Endothelial cell of umbilical vein (primary cell): ENCODE measurements around the gene ZDHHC9. TPM values are rescaled to one million over a fixed set of nuclear protein-coding genes. Genes with fewer than 3 reads are reported as not detected.

Source experiments
- BruUV-seq: library from RNA; stranded (reverse); fragments of 400-500 nt; replicated peaks from 2 replicates; lab custom pipeline; 2021; lab: Mats Ljungman, UMichigan
- CTCF ChIA-PET: fragments of 300-600, 350-600 bp; sonication (Branson Sonifier 250); formaldehyde crosslinking; loops from one replicate; lab custom pipeline; 2021; ENCODE audit warnings: antibody characterized with exemption, inconsistent platforms; lab: Charles Lee
- POLR2A ChIA-PET: fragments of 300-600, 350-600 bp; sonication (Branson Sonifier 250); formaldehyde crosslinking; loops from one replicate; lab custom pipeline; 2021; ENCODE audit warnings: antibody characterized with exemption, inconsistent platforms; lab: Charles Lee
- DNase-seq: peaks from one replicate; pipeline ENCODE4 v3.0.0-alpha.2; 2011; ENCODE audit warnings: low read depth, low spot score
- FAIRE-seq: peaks from 2 replicates; lab custom pipeline; 2011; peaks lifted over from hg19 to GRCh38; lab: Jason Lieb, UNC
- H2AFZ ChIP-seq: 2 replicates; pipeline ENCODE4 v1.6.0; 2012; ENCODE audit warnings: low read depth, low read length, control low read depth, inconsistent platforms
- H3K27ac ChIP-seq: 2 replicates; pipeline ENCODE4 v1.5.1; 2011; ENCODE audit warnings: low read depth, mild to moderate bottlenecking, control low read depth, low read length, moderate library complexity; ENCODE audit not compliant: insufficient read depth
- H3K27me3 ChIP-seq, 2 experiments: 2 replicates each; pipeline versions ENCODE4 v1.6.0 to v1.6.1; 2011; ENCODE audit warnings: low read length in 2 of 2, mixed read lengths in 1 of 2; ENCODE audit not compliant: control insufficient read depth in 2 of 2, insufficient read depth in 2 of 2
- H3K36me3 ChIP-seq, 2 experiments: 2 replicates in 1 of 2; 3 replicates in 1 of 2; pipeline ENCODE4 v1.5.1; 2011; ENCODE audit warnings: low read length in 2 of 2, mild to moderate bottlenecking in 1 of 2, moderate library complexity in 1 of 2; ENCODE audit not compliant: control insufficient read depth in 2 of 2, insufficient read depth in 2 of 2; ENCODE audit errors: extremely low read depth in 1 of 2
- H3K4me1 ChIP-seq: 3 replicates; pipeline ENCODE4 v1.5.1; 2011; ENCODE audit warnings: mild to moderate bottlenecking, low read length; ENCODE audit not compliant: control insufficient read depth, insufficient read depth; ENCODE audit errors: extremely low read depth
- H3K4me2 ChIP-seq: 2 replicates; pipeline ENCODE4 v1.6.1; 2011; ENCODE audit warnings: low read length, control low read depth, mixed read lengths; ENCODE audit not compliant: insufficient read depth
- H3K4me3 ChIP-seq, 3 experiments: fragments of 200-600 bp in 1 of 3; sonication (generic), shearing (Covaris generic) in 1 of 3; replicated peaks in 1 of 3; 2 replicates each; pipeline ENCODE4 v1.5.1; 2011 to 2016; ENCODE audit warnings: control low read depth in 3 of 3, low read length in 3 of 3, mild to moderate bottlenecking in 2 of 3, inconsistent platforms in 1 of 3, low read depth in 1 of 3, moderate library complexity in 1 of 3; ENCODE audit not compliant: insufficient read depth in 1 of 3
- H3K79me2 ChIP-seq: 2 replicates; pipeline ENCODE4 v1.6.0; 2012; ENCODE audit warnings: low read length, inconsistent platforms; ENCODE audit not compliant: control insufficient read depth, insufficient read depth
- H3K9ac ChIP-seq: replicated peaks from 2 replicates; pipeline ENCODE3; 2011; ENCODE audit warnings: low read length, control low read depth; ENCODE audit not compliant: insufficient read depth; ENCODE audit errors: extremely low read depth
- H3K9me1 ChIP-seq: replicated peaks from 3 replicates; pipeline ENCODE4 v1.6.0; 2011; ENCODE audit warnings: mild to moderate bottlenecking, low read length; ENCODE audit not compliant: control insufficient read depth, insufficient read depth; ENCODE audit errors: extremely low read depth
- H3K9me3 ChIP-seq: replicated peaks from 2 replicates; pipeline ENCODE4 v1.5.1; 2012; ENCODE audit warnings: low read length, inconsistent platforms; ENCODE audit not compliant: control insufficient read depth, insufficient read depth
- H4K20me1 ChIP-seq: replicated peaks from 2 replicates; pipeline ENCODE3; 2011; ENCODE audit warnings: mild to moderate bottlenecking, low read length; ENCODE audit not compliant: control insufficient read depth, insufficient read depth; ENCODE audit errors: extremely low read depth
- CTCF ChIP-seq, 2 donors: IDR thresholded peaks; 1 replicate in 1 of 2; 2 replicates in 1 of 2; pipeline ENCODE4 v1.5.1; 2011; ENCODE audit warnings: low read length in 2 of 2, mild to moderate bottlenecking in 2 of 2, moderate library complexity in 2 of 2, control low read depth in 1 of 2, inconsistent platforms in 1 of 2, low read depth in 1 of 2; ENCODE audit not compliant: insufficient read depth in 1 of 2; ENCODE audit errors: extremely low read depth in 1 of 2
- EZH2 ChIP-seq: IDR thresholded peaks from 2 replicates; pipeline ENCODE4 v1.6.1; 2012; ENCODE audit warnings: borderline replicate concordance, low read depth, mild to moderate bottlenecking, moderate library complexity, low read length, inconsistent platforms; ENCODE audit not compliant: severe bottlenecking
- FOS ChIP-seq: IDR thresholded peaks from 2 replicates; pipeline ENCODE4 v1.6.1; 2011; ENCODE audit warnings: mild to moderate bottlenecking, low read length, moderate library complexity, borderline replicate concordance; ENCODE audit not compliant: insufficient read depth
- GATA2 ChIP-seq: IDR thresholded peaks from 2 replicates; pipeline ENCODE4 v1.7.0; 2011; ENCODE audit warnings: low read depth, mild to moderate bottlenecking, moderate library complexity, mixed read lengths, low read length; ENCODE audit not compliant: insufficient read length, insufficient read depth
- JUN ChIP-seq: IDR thresholded peaks from 2 replicates; pipeline ENCODE4 v1.6.1; 2011; ENCODE audit warnings: borderline replicate concordance, low read depth; ENCODE audit not compliant: insufficient read length, insufficient read depth
- MAX ChIP-seq: IDR thresholded peaks from 2 replicates; pipeline ENCODE4 v1.6.1; 2011; ENCODE audit not compliant: insufficient read depth, insufficient read length
- MYC ChIP-seq: IDR thresholded peaks from one replicate; pipeline ENCODE4 v1.6.1; 2011; ENCODE audit warnings: mild to moderate bottlenecking, low read depth, low read length
- POLR2A ChIP-seq: IDR thresholded peaks from 2 replicates; pipeline ENCODE4 v1.6.1; 2012; ENCODE audit warnings: low read depth, mild to moderate bottlenecking, control low read depth, low read length
- POLR2AphosphoS5 ChIP-seq: IDR thresholded peaks from 2 replicates; pipeline ENCODE4 v1.6.1; 2012; ENCODE audit warnings: low read depth, mild to moderate bottlenecking, control low read depth, low read length, moderate library complexity; ENCODE audit not compliant: insufficient read depth
- dilution Hi-C: fragments of 300-500 bp; cut with MboI; formaldehyde crosslinking; loops from one replicate; pipeline ENCODE4 v1.15.0; 2019; ENCODE audit warnings: low sequenced_read_pairs; ENCODE audit not compliant: extremely low pct_ligation_motif_present
- intact Hi-C: fragments of 100-400 bp; cut with micrococcal nuclease; formaldehyde crosslinking; loops from one replicate; pipeline ENCODE4 v1.10.0; 2022
- polyA plus RNA-seq, 4 experiments: library from polyadenylated mRNA; depleted of rRNA in 3 of 4; stranded (reverse) in 3 of 4; unstranded in 1 of 4; fragments of >200 nt; gene quantifications; 2 replicates each; pipeline versions ENCODE4 v1.2.1 to v1.2.3, GENCODE V29; 2011 to 2012; ENCODE audit warnings: missing spikeins in 1 of 4
- total RNA-seq: library from RNA; stranded (reverse); gene quantifications from 2 replicates; pipeline ENCODE4 v1.2.3, GENCODE V29; 2021

ZDHHC9 gene
- total and polyA plus RNA-seq, 2 donors (not counting 3 experiments of a cell fraction or from before 2014, with no cell fraction given): 27.4 to 33.6 TPM

GRCh38 chrX:129795584-129795983 lies 48.1 kb downstream of the ZDHHC9 start:
- no peak overlapping the region for H3K4me3 ChIP-seq
- no peak overlapping the region for H3K27ac ChIP-seq
- POLR2A ChIA-PET: no interaction called here
- no peaks in the 10 kb centered on the region for H3K36me3 ChIP-seq
- intact Hi-C loops (no loop called here), dilution Hi-C loops (no loop called here)
- no peaks in the 10 kb centered on the region for H3K9me1 ChIP-seq
- H4K20me1 ChIP-seq: no peaks in the 10 kb centered on the region
- no peak overlapping the region for H3K4me2 ChIP-seq
- H3K79me2 ChIP-seq: no peaks in the 10 kb centered on the region
- no peaks in the 10 kb centered on the region for H3K27me3 ChIP-seq
- FAIRE-seq: no peak
- no TSS peak for BruUV-seq
- no peak for TF ChIP-seq GATA2
- no peak for TF ChIP-seq FOS
- TF ChIP-seq CTCF (IDR thresholded peaks at IDR 0.05; ENCODE audit: extremely low read depth in 1 of 2, insufficient read depth in 1 of 2, low read depth in 1 of 2, low read length in 2 of 2): no peak
- TF ChIP-seq POLR2AphosphoS5: no peak
- no peak for TF ChIP-seq MAX
- no peak for TF ChIP-seq EZH2
- no peak for TF ChIP-seq JUN
- no peak for TF ChIP-seq MYC
- no peak for TF ChIP-seq POLR2A
- no peaks in the 10 kb centered on the region for H3K9me3 ChIP-seq
- no peak overlapping the region for H3K9ac ChIP-seq
- CTCF ChIA-PET: no interaction called here
- DNase-seq: no peak
- no peak overlapping the region for H2AFZ ChIP-seq
- H3K4me1 ChIP-seq: no peaks in the 10 kb centered on the region
